Measurements from ENCODE around the gene DCHS2. TPM values are rescaled to one million over a fixed set of nuclear protein-coding genes. Genes with fewer than 3 reads are reported as not detected.

DCHS2 gene
- total RNA-seq, 1 donor from 2014 or later, result 11.0 TPM

DNA sequence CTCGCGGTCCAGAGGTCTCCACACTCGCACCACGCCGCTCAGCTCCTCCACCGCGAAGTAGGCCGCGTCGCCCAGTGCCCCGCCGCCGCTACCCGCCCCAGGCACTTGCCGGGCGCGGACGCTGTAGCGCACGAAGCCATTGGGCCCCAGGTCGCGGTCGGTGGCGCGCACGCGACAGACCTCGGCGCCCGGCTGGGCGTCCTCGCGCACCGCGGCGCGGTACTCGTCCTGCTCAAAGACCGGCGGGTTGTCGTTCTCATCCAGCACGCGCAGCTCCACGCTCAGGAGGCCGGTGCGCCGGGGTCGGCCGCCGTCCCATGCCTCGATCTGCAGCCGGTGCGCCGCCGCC lies 1.4 kb downstream of the DCHS2 start:
- DNase-seq (ENCODE audit: low spot score in 2 of 2) (no peak), FAIRE-seq (no peak)

DNA sequence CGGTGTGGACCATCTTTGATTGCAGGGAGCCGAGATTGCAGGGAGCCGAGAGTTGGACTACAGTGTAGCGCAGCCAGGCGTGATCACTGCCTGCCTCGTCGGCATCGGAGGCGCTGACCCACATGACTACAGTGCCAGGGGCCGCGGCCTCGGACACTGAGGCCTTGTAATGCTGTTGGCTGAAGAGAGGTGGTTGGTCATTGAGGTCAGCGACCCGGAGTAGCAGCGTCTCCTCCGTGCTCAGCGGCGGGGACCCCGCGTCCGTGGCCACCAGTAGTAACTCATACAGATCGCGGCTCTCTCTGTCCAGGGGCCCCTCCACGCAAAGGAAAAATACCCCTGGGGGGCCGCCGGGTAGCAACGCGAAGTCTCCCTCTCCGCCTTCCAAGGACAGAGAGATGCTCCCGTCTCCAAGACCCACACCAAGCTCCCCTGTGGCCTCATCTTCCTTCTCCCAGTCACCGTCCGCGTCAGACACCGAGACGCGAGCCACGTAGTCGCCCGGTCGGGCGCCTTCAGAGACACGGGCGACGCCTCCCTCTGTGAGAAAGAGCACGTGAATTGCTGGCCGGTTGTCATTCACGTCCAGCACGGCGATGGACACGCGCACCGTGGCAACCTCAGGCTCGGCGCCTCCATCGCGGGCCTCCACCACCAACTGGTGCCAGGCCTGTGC lies 1.9 kb downstream of the DCHS2 start:
- DNase-seq (ENCODE audit: low spot score in 2 of 2) (peak in 1 of 2 donors; percentile 7), FAIRE-seq (no peak)

- FAIRE-seq, result no peak
- DNase-seq (ENCODE audit: low spot score in 2 of 2), result no peak
These were observed 4.5 kb downstream of the DCHS2 start for GRCh38 chr4:154487145-154487544.

DNA sequence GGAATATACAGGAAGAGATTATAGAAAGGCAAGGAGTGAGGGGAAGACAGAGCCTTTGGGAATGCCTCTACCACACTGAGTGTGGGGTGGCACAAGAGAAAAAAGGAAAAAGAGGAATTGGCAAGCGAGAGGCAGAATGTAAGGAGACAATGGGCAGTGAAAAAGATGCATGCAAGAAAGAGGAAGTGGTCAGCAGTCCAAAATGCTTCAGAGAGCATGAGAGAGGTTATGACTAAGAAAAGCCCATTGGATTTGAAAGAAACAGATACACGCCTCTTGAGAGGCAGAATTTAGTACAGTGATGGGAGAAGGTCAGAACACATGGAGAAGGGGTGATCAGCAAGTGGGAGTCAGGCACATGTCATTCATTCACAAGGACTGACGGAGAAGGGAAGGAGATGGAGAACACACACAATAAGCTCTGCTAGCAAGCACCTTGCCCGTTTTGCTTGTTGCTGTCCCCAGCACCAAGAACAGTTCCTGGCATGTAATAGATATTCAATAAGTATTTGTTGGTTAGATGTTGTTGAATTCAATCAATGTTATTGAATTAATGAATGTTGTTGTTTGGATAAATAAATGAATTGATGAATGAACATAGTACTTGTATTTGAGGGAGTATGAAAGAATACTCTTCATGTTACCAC lies 6.3 kb downstream of the DCHS2 start:
- no peak for FAIRE-seq
- DNase-seq (ENCODE audit: low spot score in 2 of 2), result no peak

DNA sequence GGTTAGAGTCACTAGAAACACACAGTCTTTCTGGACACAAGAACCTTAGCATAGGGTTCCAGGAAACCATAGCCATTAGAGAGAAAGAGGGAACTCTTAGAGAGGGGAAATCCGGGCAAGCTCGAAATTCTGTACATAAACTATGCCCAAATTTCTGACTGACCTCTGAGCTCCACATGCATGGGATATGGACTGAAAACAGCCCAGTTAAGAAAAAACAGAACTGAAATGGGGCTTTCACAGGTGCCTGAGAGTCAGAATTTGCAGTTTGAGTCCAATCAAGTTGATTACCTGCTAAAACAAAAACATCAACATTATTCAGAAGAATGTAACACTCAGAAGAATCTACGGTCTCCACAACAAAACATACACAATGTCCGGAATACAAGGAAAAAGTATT lies 13.1 kb downstream of the DCHS2 start:
- FAIRE-seq (no peak), DNase-seq (ENCODE audit: low spot score in 2 of 2) (no peak)

GRCh38 chr4:154478128-154478527 lies 13.5 kb downstream of the DCHS2 start:
- DNase-seq (ENCODE audit: low spot score in 2 of 2) (no peak), FAIRE-seq (no peak)

DNA sequence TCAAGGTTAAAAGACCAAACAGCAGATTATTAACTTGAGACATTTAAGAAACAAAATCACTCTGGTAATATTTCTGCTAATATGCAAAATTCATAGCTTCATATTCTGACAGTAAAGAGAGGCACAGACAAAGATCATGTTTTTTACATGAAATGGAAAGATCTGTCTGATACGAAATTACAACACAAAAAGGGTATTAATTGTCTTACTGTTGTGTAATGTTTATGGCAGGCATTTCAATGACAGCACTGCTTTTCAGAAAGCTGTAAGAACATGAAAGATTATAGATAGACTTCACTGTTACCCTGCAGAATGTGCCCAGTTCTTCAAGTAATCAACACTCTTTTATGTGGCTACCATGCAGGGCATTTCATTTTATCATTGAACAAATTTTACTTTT lies 15.4 kb downstream of the DCHS2 start:
- DNase-seq (ENCODE audit: low spot score in 2 of 2), result no peak
- no peak for FAIRE-seq

- DNase-seq (ENCODE audit: low spot score in 2 of 2) (no peak), FAIRE-seq (no peak)
These were observed 15.8 kb downstream of the DCHS2 start for GRCh38 chr4:154475820-154476219.

GRCh38 chr4:154473497-154473896 lies 18.1 kb downstream of the DCHS2 start:
- FAIRE-seq (no peak), DNase-seq (ENCODE audit: low spot score in 2 of 2) (no peak)

DNA sequence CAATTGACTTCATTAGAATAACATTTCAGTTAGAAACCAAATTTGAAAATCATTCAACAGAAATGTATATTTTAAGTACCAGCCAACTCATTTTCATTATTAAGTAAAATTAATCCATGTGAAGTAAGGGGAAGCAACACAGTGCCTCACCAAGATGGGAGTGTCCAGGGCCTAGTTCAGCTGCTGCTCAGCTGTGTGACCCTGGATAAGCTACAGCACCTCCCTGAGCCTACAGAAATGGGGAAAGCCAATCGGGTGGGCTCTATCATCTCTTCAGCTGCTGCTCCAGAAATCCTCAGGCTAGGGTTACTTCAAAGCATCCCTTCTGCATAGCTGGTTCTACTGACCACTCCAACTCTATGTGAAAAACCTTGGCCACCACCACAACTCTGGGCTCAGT lies 18.7 kb downstream of the DCHS2 start:
- DNase-seq (ENCODE audit: low spot score in 2 of 2), result no peak
- FAIRE-seq, result no peak

DNA sequence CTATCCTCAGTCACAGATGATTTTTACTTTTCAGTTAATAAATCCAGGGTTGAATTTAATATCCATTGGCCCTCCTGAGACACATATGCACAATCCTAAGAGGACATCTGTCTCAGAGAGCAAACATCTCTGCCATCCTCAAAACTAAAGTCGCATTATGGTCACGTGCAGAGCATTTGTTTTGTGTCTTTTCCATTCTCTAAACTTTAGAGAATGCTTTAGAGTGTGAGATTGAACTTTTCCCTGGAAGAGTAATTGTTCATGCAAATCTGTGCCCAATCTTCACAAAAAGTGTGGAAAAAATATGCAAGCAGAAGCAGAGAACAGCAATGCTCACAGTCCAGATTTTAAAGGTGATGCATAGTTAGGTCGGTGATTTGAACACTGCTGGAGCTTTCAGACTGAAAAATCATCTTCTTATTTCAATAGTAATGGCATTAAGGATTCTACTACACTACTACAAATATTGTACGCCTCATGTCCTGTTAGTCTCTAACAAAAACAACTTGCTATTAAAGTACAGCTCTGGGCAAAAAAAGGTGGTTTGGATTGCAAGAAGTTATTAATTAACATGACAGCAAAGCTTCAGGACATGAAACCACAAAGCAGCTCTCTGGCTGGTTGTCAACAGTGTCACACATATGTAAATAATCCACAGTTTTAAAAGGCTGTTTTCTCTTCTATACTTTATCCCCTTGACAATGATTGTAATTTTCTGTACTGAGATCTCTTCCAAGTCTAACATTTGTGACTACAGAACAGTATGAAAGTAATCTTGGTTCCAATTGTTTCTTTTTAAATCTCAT lies 19.9 kb downstream of the DCHS2 start:
- FAIRE-seq, result no peak
- no peak for DNase-seq (ENCODE audit: low spot score in 2 of 2)

GRCh38 chr4:154471032-154471431 lies 20.6 kb downstream of the DCHS2 start:
- FAIRE-seq (no peak), DNase-seq (ENCODE audit: low spot score in 2 of 2) (no peak)

- FAIRE-seq (no peak), DNase-seq (ENCODE audit: low spot score in 2 of 2) (no peak)
These were observed 23.7 kb downstream of the DCHS2 start for GRCh38 chr4:154467886-154468285.

- DNase-seq (ENCODE audit: low spot score in 2 of 2), result no peak
These were observed 25.3 kb downstream of the DCHS2 start for GRCh38 chr4:154466336-154466735.

DNA sequence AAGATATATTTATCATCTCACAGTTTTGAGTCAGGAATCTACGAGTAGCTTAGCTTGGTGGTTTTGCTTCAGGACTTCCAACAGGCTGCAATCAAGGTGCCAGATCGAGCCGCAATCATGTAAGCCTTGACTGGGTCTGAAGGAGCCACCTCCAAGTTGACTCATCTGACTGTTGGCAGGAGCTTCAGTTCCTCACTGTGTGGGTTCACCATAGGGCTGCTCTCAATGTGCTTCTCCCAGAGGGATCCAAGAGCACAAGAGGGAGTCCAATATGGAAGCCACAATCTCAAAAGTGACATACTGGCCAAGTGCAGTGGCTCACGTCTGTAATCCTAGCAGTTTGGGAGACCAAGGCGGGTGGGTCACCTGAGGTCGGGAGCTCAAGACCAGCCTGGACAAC lies 26.5 kb downstream of the DCHS2 start:
- no peak for FAIRE-seq
- no peak for DNase-seq (ENCODE audit: low spot score in 2 of 2)

More at GRCh38 chr4:154466336-154466735, 25.3 kb downstream of the DCHS2 start:
- FAIRE-seq, result no peak

GRCh38 chr4:154464654-154465053 lies 26.9 kb downstream of the DCHS2 start:
- DNase-seq (ENCODE audit: low spot score in 2 of 2) (no peak), FAIRE-seq (no peak)

DNA sequence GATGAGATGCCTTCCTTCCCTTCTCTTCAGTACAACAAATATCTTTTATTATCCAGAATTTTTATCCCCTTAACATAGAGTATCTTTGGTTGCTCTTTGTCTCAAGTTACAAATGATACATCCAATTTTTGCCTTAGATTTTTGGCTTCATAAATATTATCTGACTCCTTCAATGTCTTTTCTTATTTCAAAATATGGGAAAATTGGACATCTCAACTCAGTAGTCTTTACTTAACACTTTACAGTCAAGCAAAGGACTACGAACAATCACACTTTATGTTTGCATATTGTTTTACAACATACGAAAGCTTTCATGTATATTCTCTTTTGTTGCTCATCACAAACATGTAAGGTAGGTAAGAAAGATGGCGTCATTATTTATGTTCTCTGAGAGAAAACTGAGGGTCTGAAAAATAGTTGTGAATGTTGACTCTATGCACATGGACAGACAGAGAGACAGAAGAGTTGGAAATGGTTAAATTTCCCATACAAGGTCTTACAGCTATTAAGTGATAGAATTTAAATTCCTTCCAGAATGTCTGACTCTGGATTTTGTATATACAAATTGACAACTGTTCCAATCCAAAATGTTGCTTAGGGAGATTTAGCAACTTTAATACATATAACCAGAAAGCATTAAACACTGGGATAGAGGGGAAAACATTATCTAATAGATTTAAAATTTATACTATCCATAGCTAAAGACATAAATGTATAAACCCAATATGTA lies 29.4 kb downstream of the DCHS2 start:
- no peak for DNase-seq (ENCODE audit: low spot score in 2 of 2)
- no peak for FAIRE-seq

GRCh38 chr4:154457471-154457870 lies 34.1 kb downstream of the DCHS2 start:
- FAIRE-seq (no peak), DNase-seq (ENCODE audit: low spot score in 2 of 2) (no peak)

DNA sequence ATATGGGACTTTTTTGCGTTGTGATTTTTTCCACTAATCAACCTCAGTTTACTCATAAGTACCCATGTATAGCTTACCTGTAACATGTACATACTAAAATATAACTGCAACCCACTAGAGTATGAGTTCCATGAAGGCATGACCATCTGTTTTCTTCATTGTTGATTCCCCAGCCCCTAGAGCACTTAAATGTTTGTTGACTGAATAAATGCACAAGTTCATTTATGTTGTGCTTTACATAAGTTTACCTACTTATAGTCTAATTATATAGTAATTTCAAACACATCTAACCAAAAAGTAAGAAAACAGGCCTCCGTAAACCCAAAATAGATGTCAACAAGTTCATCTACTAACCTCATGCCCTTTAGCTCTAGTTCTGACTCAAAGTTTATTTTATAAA lies 34.7 kb downstream of the DCHS2 start:
- FAIRE-seq (no peak), DNase-seq (ENCODE audit: low spot score in 2 of 2) (no peak)

GRCh38 chr4:154456240-154456639 lies 35.4 kb downstream of the DCHS2 start:
- no peak for FAIRE-seq
- DNase-seq (ENCODE audit: low spot score in 2 of 2), result no peak

GRCh38 chr4:154455111-154455510 lies 36.5 kb downstream of the DCHS2 start:
- FAIRE-seq, result no peak
- no peak for DNase-seq (ENCODE audit: low spot score in 2 of 2)
